PC-9 (cell line): ENCODE data around the gene DPYD.

Source experiments
- EZH2 ChIP-seq: fragments of 200-600 bp; sonication (generic); IDR thresholded peaks from 2 replicates; pipeline ENCODE4 v1.8.0; 2017; ENCODE audit warnings: antibody characterized with exemption, low read depth
- TF ChIP-seq, protein P1 (sequence below): fragments of 200-600 bp; sonication (generic); conservative IDR thresholded peaks from 2 replicates; pipeline ENCODE4 v1.6.1; 2017; ENCODE audit warnings: mixed run types, antibody characterized with exemption, mild to moderate bottlenecking, moderate library complexity

- TF ChIP-seq, protein P1, sequence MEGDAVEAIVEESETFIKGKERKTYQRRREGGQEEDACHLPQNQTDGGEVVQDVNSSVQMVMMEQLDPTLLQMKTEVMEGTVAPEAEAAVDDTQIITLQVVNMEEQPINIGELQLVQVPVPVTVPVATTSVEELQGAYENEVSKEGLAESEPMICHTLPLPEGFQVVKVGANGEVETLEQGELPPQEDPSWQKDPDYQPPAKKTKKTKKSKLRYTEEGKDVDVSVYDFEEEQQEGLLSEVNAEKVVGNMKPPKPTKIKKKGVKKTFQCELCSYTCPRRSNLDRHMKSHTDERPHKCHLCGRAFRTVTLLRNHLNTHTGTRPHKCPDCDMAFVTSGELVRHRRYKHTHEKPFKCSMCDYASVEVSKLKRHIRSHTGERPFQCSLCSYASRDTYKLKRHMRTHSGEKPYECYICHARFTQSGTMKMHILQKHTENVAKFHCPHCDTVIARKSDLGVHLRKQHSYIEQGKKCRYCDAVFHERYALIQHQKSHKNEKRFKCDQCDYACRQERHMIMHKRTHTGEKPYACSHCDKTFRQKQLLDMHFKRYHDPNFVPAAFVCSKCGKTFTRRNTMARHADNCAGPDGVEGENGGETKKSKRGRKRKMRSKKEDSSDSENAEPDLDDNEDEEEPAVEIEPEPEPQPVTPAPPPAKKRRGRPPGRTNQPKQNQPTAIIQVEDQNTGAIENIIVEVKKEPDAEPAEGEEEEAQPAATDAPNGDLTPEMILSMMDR, result no peak
- TF ChIP-seq EZH2, result no peak
Measured at GRCh38 chr1:97803026-97803425, 117.8 kb downstream of the DPYD start.
